Fibroblast of lung (primary cell): ENCODE data around the gene PHTF2. TPM values are rescaled to one million over a fixed set of nuclear protein-coding genes. Genes with fewer than 3 reads are reported as not detected.

ENCODE experiments used
- DNase-seq, 2 donors: peaks; one replicate each; pipeline versions ENCODE4 v3.0.0 to v3.0.0-alpha.2; 2010; ENCODE audit warnings: low read depth in 2 of 2
- H2AFZ ChIP-seq: 2 replicates; pipeline ENCODE4 v1.5.1; 2012; ENCODE audit warnings: low read length, control low read depth, inconsistent platforms
- H3K27ac ChIP-seq: 2 replicates; pipeline ENCODE4 v1.5.1; 2011; ENCODE audit warnings: low read length, control low read depth; ENCODE audit not compliant: insufficient read depth
- H3K27me3 ChIP-seq: 2 replicates; pipeline ENCODE4 v1.5.1; 2011; ENCODE audit warnings: mild to moderate bottlenecking, low read length; ENCODE audit not compliant: control insufficient read depth, insufficient read depth
- H3K36me3 ChIP-seq: 2 replicates; pipeline ENCODE4 v1.5.1; 2011; ENCODE audit warnings: low read length; ENCODE audit not compliant: control insufficient read depth, insufficient read depth
- H3K4me1 ChIP-seq: 2 replicates; pipeline ENCODE4 v1.5.1; 2011; ENCODE audit warnings: low read length; ENCODE audit not compliant: control insufficient read depth, insufficient read depth; ENCODE audit errors: extremely low read depth
- H3K4me2 ChIP-seq: 2 replicates; pipeline ENCODE4 v1.5.1; 2011; ENCODE audit warnings: low read length, control low read depth; ENCODE audit not compliant: insufficient read depth; ENCODE audit errors: extremely low read depth
- H3K4me3 ChIP-seq, 4 experiments: fragments of 200-600 bp in 1 of 4; sonication (generic) in 1 of 4; replicated peaks in 1 of 4; 2 replicates each; pipeline ENCODE4 v1.5.1; 2011 to 2016; ENCODE audit warnings: low read length in 4 of 4, low read depth in 3 of 4, mild to moderate bottlenecking in 3 of 4, control low read depth in 2 of 4, inconsistent platforms in 1 of 4, mixed read lengths in 1 of 4; ENCODE audit not compliant: insufficient read depth in 1 of 4; ENCODE audit errors: control extremely low read depth in 1 of 4
- H3K79me2 ChIP-seq: 2 replicates; pipeline ENCODE4 v1.5.1; 2012; ENCODE audit warnings: mild to moderate bottlenecking, low read length, inconsistent platforms; ENCODE audit not compliant: control insufficient read depth, insufficient read depth
- H3K9ac ChIP-seq: 2 replicates; pipeline ENCODE4 v1.5.1; 2011; ENCODE audit warnings: mild to moderate bottlenecking, low read length, control low read depth; ENCODE audit not compliant: insufficient read depth
- H3K9me3 ChIP-seq: 2 replicates; pipeline ENCODE4 v1.5.1; 2012; ENCODE audit warnings: low read depth, low read length; ENCODE audit not compliant: control insufficient read depth, insufficient read depth
- H4K20me1 ChIP-seq: 2 replicates; pipeline ENCODE4 v1.5.1; 2011; ENCODE audit warnings: low read length; ENCODE audit not compliant: control insufficient read depth, insufficient read depth; ENCODE audit errors: extremely low read depth
- CTCF ChIP-seq, 2 donors: IDR thresholded peaks in 1 of 2; conservative IDR thresholded peaks in 1 of 2; 1 replicate in 1 of 2; 2 replicates in 1 of 2; pipeline ENCODE4 v1.5.1; 2011 to 2012; ENCODE audit warnings: low read length in 2 of 2, control low read depth in 1 of 2, inconsistent platforms in 1 of 2, low read depth in 1 of 2, mild to moderate bottlenecking in 1 of 2
- EZH2 ChIP-seq: IDR thresholded peaks from 2 replicates; pipeline ENCODE4 v1.5.1; 2012; ENCODE audit warnings: low read length, control low read depth, mild to moderate bottlenecking; ENCODE audit errors: missing control alignments
- polyA plus RNA-seq, 2 donors: library from polyadenylated mRNA; depleted of rRNA in 1 of 2; stranded (reverse) in 1 of 2; unstranded in 1 of 2; fragments of >200 nt; gene quantifications; 2 replicates each; pipeline ENCODE4 v1.2.1, GENCODE V29; 2011 to 2012; ENCODE audit warnings: missing spikeins in 1 of 2
- total RNA-seq: library from RNA; depleted of rRNA; stranded (reverse); fragments of >200 nt; gene quantifications from 2 replicates; pipeline ENCODE4 v1.2.1, GENCODE V29; 2014

Gene PHTF2
- total and polyA plus RNA-seq, 2 donors (not counting 1 experiment from before 2014, with no cell fraction given), result 25.9 to 64.4 TPM

DNA sequence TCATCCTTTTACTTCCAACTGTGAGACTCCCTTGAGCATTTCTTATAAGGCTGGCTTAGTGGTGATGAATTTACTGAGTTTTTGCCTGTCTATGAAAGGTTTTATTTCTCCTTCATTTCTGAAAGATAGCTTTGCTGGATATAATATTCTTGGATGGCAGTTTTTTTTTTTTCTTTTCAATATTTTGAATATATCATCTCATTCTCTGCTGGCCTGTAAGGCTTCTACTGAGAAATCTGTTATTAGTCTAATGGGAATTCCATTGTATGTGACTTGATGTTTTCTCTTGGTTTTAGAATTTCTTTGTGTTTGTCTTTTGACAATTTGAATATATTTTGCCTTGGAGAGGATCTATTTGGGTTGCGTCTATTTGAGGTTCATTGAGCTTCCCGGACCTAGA, 22.4 kb downstream of the PHTF2 start:
- DNase-seq, result no peak
- no peak overlapping the region for H3K4me3 ChIP-seq
- no peaks in the 10 kb centered on the region for H3K4me1 ChIP-seq
- no peak overlapping the region for H3K27ac ChIP-seq
- peaks cover 2% of the 10 kb centered on the region for H3K36me3 ChIP-seq
- TF ChIP-seq CTCF (conservative IDR thresholded peaks at IDR 0.05 in 1 of 2, IDR thresholded peaks at IDR 0.05 in 1 of 2; ENCODE audit: low read depth in 1 of 2, low read length in 2 of 2) (no peak), EZH2 (no peak)
- H2AFZ ChIP-seq, result no peak overlapping the region
- H3K79me2 ChIP-seq, result peaks cover 28% of the 10 kb centered on the region
- H3K27me3 ChIP-seq, result no peaks in the 10 kb centered on the region
- peaks cover 2% of the 10 kb centered on the region for H3K9me3 ChIP-seq
- no peaks in the 10 kb centered on the region for H4K20me1 ChIP-seq
- no peak overlapping the region for H3K4me2 ChIP-seq
- H3K9ac ChIP-seq, result no peak overlapping the region

GRCh38 chr7:77822269-77822668, 23.7 kb downstream of the PHTF2 start:
- Histone ChIP-seq H3K36me3 (peaks cover 2% of the 10 kb centered on the region), H3K9me3 (peaks cover 2% of the 10 kb centered on the region), H3K4me2 (no peak overlapping the region), H2AFZ (no peak overlapping the region), H3K27ac (no peak overlapping the region), H4K20me1 (no peaks in the 10 kb centered on the region), H3K79me2 (peaks cover 26% of the 10 kb centered on the region), H3K9ac (no peak overlapping the region), H3K27me3 (no peaks in the 10 kb centered on the region), H3K4me3 (no peak overlapping the region), H3K4me1 (no peaks in the 10 kb centered on the region)
- DNase-seq, result no peak
- TF ChIP-seq CTCF (conservative IDR thresholded peaks at IDR 0.05 in 1 of 2, IDR thresholded peaks at IDR 0.05 in 1 of 2; ENCODE audit: low read depth in 1 of 2, low read length in 2 of 2) (no peak), EZH2 (no peak)

- Histone ChIP-seq H2AFZ (no peak overlapping the region), H3K4me2 (no peak overlapping the region), H3K4me3 (no peak overlapping the region), H3K36me3 (peaks cover 2% of the 10 kb centered on the region), H3K27ac (no peak overlapping the region), H3K79me2 (peaks cover 23% of the 10 kb centered on the region), H3K4me1 (no peaks in the 10 kb centered on the region), H3K27me3 (no peaks in the 10 kb centered on the region), H3K9ac (no peak overlapping the region), H4K20me1 (no peaks in the 10 kb centered on the region), H3K9me3 (peaks cover 2% of the 10 kb centered on the region)
- no peak for TF ChIP-seq EZH2
- DNase-seq, result peak in 1 of 2 donors; percentile 36
Measured at GRCh38 chr7:77823787-77824186, 25.2 kb downstream of the PHTF2 start.
